ENCODE results near the gene UGT2B17. TPM values are rescaled to one million over a fixed set of nuclear protein-coding genes. Genes with fewer than 3 reads are reported as not detected.

The UGT2B17 gene
- total RNA-seq, 1 experiment from 2014 or later, result not detected

DNA sequence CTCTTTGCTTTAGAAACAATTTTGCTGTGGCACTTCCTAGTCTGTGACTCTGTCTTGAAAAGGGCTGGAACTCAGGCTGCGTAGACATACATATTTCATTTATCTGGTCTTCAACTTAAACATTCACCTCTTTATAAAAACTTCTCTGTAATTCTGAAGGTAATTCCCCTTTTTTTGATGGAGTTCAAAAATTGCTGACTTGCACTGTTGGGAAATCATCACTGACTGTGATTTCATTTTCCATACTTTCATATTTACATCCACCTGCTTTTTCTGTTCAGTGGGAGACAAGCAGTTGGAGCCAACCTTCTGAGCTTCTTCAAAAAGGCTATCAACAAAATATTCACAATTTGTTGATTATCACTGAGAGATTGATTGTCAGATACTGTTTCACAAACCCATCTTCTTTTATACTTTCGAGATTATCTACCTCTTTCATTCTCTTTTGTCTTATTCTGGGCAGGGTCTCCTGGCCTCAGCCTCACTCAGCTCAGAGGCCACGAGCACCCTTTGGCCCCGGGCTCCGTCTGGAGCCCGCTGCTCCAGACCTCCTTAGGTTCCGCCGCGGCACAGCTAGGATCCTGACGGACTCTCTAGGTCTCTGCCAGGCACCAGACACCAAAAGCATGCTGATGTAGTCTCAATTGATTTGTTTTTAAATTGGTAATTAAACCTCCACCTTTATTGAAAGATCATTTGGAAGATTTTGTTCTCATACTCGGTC is 39.7 kb upstream of the UGT2B17 start:
- no peak overlapping the region for H3K4me3 ChIP-seq (ENCODE audit: low read depth, low read length, poor library complexity, severe bottlenecking)
- BruUV-seq (replicated peaks), result no TSS peak
- intact Hi-C loops (cut with micrococcal nuclease; ENCODE audit: unreplicated experiment), result no loop called here
- no peaks in the 10 kb centered on the region for H3K4me1 ChIP-seq (ENCODE audit: insufficient read depth, low read length, poor library complexity, severe bottlenecking)
- no peaks in the 10 kb centered on the region for H3K27me3 ChIP-seq (replicated peaks; ENCODE audit: insufficient read depth, low read depth, low read length, poor library complexity)
- no peak overlapping the region for H3K27ac ChIP-seq (ENCODE audit: low read depth, low read length, poor library complexity, severe bottlenecking)
- no peak for DNase-seq (ENCODE audit: low spot score)
- H3K36me3 ChIP-seq (ENCODE audit: insufficient read depth, low read length, poor library complexity, severe bottlenecking), result no peaks in the 10 kb centered on the region
- POLR2A ChIA-PET (ENCODE audit: low non-redundant PET), result no interaction called here
- TF ChIP-seq, protein P1, sequence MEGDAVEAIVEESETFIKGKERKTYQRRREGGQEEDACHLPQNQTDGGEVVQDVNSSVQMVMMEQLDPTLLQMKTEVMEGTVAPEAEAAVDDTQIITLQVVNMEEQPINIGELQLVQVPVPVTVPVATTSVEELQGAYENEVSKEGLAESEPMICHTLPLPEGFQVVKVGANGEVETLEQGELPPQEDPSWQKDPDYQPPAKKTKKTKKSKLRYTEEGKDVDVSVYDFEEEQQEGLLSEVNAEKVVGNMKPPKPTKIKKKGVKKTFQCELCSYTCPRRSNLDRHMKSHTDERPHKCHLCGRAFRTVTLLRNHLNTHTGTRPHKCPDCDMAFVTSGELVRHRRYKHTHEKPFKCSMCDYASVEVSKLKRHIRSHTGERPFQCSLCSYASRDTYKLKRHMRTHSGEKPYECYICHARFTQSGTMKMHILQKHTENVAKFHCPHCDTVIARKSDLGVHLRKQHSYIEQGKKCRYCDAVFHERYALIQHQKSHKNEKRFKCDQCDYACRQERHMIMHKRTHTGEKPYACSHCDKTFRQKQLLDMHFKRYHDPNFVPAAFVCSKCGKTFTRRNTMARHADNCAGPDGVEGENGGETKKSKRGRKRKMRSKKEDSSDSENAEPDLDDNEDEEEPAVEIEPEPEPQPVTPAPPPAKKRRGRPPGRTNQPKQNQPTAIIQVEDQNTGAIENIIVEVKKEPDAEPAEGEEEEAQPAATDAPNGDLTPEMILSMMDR (conservative IDR thresholded peaks at IDR 0.05; ENCODE audit: low read depth, low read length), result no peak
- TF ChIP-seq EZH2 (IDR thresholded peaks at IDR 0.05; ENCODE audit: borderline replicate concordance, low read depth, low read length, poor library complexity, severe bottlenecking), result no peak
- CTCF ChIA-PET, result no interaction called here
- H3K9me3 ChIP-seq (ENCODE audit: low read depth, low read length, poor library complexity, severe bottlenecking), result no peaks in the 10 kb centered on the region

DNA sequence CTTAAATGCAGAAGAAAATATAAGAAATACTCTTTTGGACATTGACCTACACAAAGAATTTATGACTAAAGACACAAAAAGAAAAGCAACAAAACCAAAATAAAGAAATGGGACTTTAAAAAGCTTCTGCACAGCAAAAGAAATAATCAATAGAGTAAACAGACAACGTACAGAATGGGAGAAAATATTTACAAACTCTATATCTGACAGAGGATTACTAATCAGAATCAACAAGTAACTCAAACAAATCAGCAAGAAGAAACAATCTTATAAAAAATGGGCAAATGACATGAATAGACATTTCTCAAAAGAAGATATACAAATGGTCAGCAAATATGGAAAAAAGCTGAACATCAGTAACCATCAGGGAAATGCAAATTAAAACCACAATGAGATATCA is 37.6 kb upstream of the UGT2B17 start:
- no peak for DNase-seq (ENCODE audit: low spot score)
- Histone ChIP-seq H3K27ac (ENCODE audit: low read depth, low read length, poor library complexity, severe bottlenecking) (no peak overlapping the region), H3K4me3 (ENCODE audit: low read depth, low read length, poor library complexity, severe bottlenecking) (no peak overlapping the region), H3K36me3 (ENCODE audit: insufficient read depth, low read length, poor library complexity, severe bottlenecking) (no peaks in the 10 kb centered on the region), H3K27me3 (replicated peaks; ENCODE audit: insufficient read depth, low read depth, low read length, poor library complexity) (no peaks in the 10 kb centered on the region), H3K9me3 (ENCODE audit: low read depth, low read length, poor library complexity, severe bottlenecking) (no peaks in the 10 kb centered on the region), H3K4me1 (ENCODE audit: insufficient read depth, low read length, poor library complexity, severe bottlenecking) (no peaks in the 10 kb centered on the region)
- TF ChIP-seq, protein P1 (conservative IDR thresholded peaks at IDR 0.05; ENCODE audit: low read depth, low read length), result no peak
- no peak for TF ChIP-seq EZH2 (IDR thresholded peaks at IDR 0.05; ENCODE audit: borderline replicate concordance, low read depth, low read length, poor library complexity, severe bottlenecking)
- ChIA-PET CTCF (no interaction called here), POLR2A (ENCODE audit: low non-redundant PET) (no interaction called here)
- no TSS peak for BruUV-seq (replicated peaks)
- intact Hi-C loops (cut with micrococcal nuclease; ENCODE audit: unreplicated experiment), result no loop called here

- no peak overlapping the region for H3K27ac ChIP-seq (ENCODE audit: low read depth, low read length, poor library complexity, severe bottlenecking)
- intact Hi-C loops (cut with micrococcal nuclease; ENCODE audit: unreplicated experiment), result no loop called here
- no peak overlapping the region for H3K4me3 ChIP-seq (ENCODE audit: low read depth, low read length, poor library complexity, severe bottlenecking)
- CTCF ChIA-PET, result no interaction called here
- TF ChIP-seq EZH2 (IDR thresholded peaks at IDR 0.05; ENCODE audit: borderline replicate concordance, low read depth, low read length, poor library complexity, severe bottlenecking), result no peak
- TF ChIP-seq, protein P1 (conservative IDR thresholded peaks at IDR 0.05; ENCODE audit: low read depth, low read length), result no peak
- no peaks in the 10 kb centered on the region for H3K36me3 ChIP-seq (ENCODE audit: insufficient read depth, low read length, poor library complexity, severe bottlenecking)
- BruUV-seq (replicated peaks), result no TSS peak
- POLR2A ChIA-PET (ENCODE audit: low non-redundant PET), result no interaction called here
- no peaks in the 10 kb centered on the region for H3K27me3 ChIP-seq (replicated peaks; ENCODE audit: insufficient read depth, low read depth, low read length, poor library complexity)
- no peaks in the 10 kb centered on the region for H3K9me3 ChIP-seq (ENCODE audit: low read depth, low read length, poor library complexity, severe bottlenecking)
- DNase-seq (ENCODE audit: low spot score), result no peak
- H3K4me1 ChIP-seq (ENCODE audit: insufficient read depth, low read length, poor library complexity, severe bottlenecking), result no peaks in the 10 kb centered on the region
Observed at GRCh38 chr4:68606240-68606639, 30.1 kb upstream of the UGT2B17 start.
